Endothelial cell of umbilical vein (primary cell): ENCODE data around the gene P2RY2. TPM values are rescaled to one million over a fixed set of nuclear protein-coding genes. Genes with fewer than 3 reads are reported as not detected.

Source experiments
- BruUV-seq: library from RNA; stranded (reverse); fragments of 400-500 nt; replicated peaks from 2 replicates; lab custom pipeline; 2021; lab: Mats Ljungman, UMichigan
- CTCF ChIA-PET: fragments of 300-600, 350-600 bp; sonication (Branson Sonifier 250); formaldehyde crosslinking; loops from one replicate; lab custom pipeline; 2021; ENCODE audit warnings: antibody characterized with exemption, inconsistent platforms; lab: Charles Lee
- POLR2A ChIA-PET: fragments of 300-600, 350-600 bp; sonication (Branson Sonifier 250); formaldehyde crosslinking; loops from one replicate; lab custom pipeline; 2021; ENCODE audit warnings: antibody characterized with exemption, inconsistent platforms; lab: Charles Lee
- DNase-seq: peaks from one replicate; pipeline ENCODE4 v3.0.0-alpha.2; 2011; ENCODE audit warnings: low read depth, low spot score
- FAIRE-seq: peaks from 2 replicates; lab custom pipeline; 2011; peaks lifted over from hg19 to GRCh38; lab: Jason Lieb, UNC
- H2AFZ ChIP-seq: 2 replicates; pipeline ENCODE4 v1.6.0; 2012; ENCODE audit warnings: low read depth, low read length, control low read depth, inconsistent platforms
- H3K27ac ChIP-seq: 2 replicates; pipeline ENCODE4 v1.5.1; 2011; ENCODE audit warnings: low read depth, mild to moderate bottlenecking, control low read depth, low read length, moderate library complexity; ENCODE audit not compliant: insufficient read depth
- H3K27me3 ChIP-seq, 2 experiments: 2 replicates each; pipeline versions ENCODE4 v1.6.0 to v1.6.1; 2011; ENCODE audit warnings: low read length in 2 of 2, mixed read lengths in 1 of 2; ENCODE audit not compliant: control insufficient read depth in 2 of 2, insufficient read depth in 2 of 2
- H3K36me3 ChIP-seq, 2 experiments: 2 replicates in 1 of 2; 3 replicates in 1 of 2; pipeline ENCODE4 v1.5.1; 2011; ENCODE audit warnings: low read length in 2 of 2, mild to moderate bottlenecking in 1 of 2, moderate library complexity in 1 of 2; ENCODE audit not compliant: control insufficient read depth in 2 of 2, insufficient read depth in 2 of 2; ENCODE audit errors: extremely low read depth in 1 of 2
- H3K4me1 ChIP-seq: 3 replicates; pipeline ENCODE4 v1.5.1; 2011; ENCODE audit warnings: mild to moderate bottlenecking, low read length; ENCODE audit not compliant: control insufficient read depth, insufficient read depth; ENCODE audit errors: extremely low read depth
- H3K4me2 ChIP-seq: 2 replicates; pipeline ENCODE4 v1.6.1; 2011; ENCODE audit warnings: low read length, control low read depth, mixed read lengths; ENCODE audit not compliant: insufficient read depth
- H3K4me3 ChIP-seq, 3 experiments: fragments of 200-600 bp in 1 of 3; sonication (generic), shearing (Covaris generic) in 1 of 3; replicated peaks in 1 of 3; 2 replicates each; pipeline ENCODE4 v1.5.1; 2011 to 2016; ENCODE audit warnings: control low read depth in 3 of 3, low read length in 3 of 3, mild to moderate bottlenecking in 2 of 3, inconsistent platforms in 1 of 3, low read depth in 1 of 3, moderate library complexity in 1 of 3; ENCODE audit not compliant: insufficient read depth in 1 of 3
- H3K79me2 ChIP-seq: 2 replicates; pipeline ENCODE4 v1.6.0; 2012; ENCODE audit warnings: low read length, inconsistent platforms; ENCODE audit not compliant: control insufficient read depth, insufficient read depth
- H3K9ac ChIP-seq: replicated peaks from 2 replicates; pipeline ENCODE3; 2011; ENCODE audit warnings: low read length, control low read depth; ENCODE audit not compliant: insufficient read depth; ENCODE audit errors: extremely low read depth
- H3K9me1 ChIP-seq: replicated peaks from 3 replicates; pipeline ENCODE4 v1.6.0; 2011; ENCODE audit warnings: mild to moderate bottlenecking, low read length; ENCODE audit not compliant: control insufficient read depth, insufficient read depth; ENCODE audit errors: extremely low read depth
- H3K9me3 ChIP-seq: replicated peaks from 2 replicates; pipeline ENCODE4 v1.5.1; 2012; ENCODE audit warnings: low read length, inconsistent platforms; ENCODE audit not compliant: control insufficient read depth, insufficient read depth
- H4K20me1 ChIP-seq: replicated peaks from 2 replicates; pipeline ENCODE3; 2011; ENCODE audit warnings: mild to moderate bottlenecking, low read length; ENCODE audit not compliant: control insufficient read depth, insufficient read depth; ENCODE audit errors: extremely low read depth
- EZH2 ChIP-seq: IDR thresholded peaks from 2 replicates; pipeline ENCODE4 v1.6.1; 2012; ENCODE audit warnings: borderline replicate concordance, low read depth, mild to moderate bottlenecking, moderate library complexity, low read length, inconsistent platforms; ENCODE audit not compliant: severe bottlenecking
- FOS ChIP-seq: IDR thresholded peaks from 2 replicates; pipeline ENCODE4 v1.6.1; 2011; ENCODE audit warnings: mild to moderate bottlenecking, low read length, moderate library complexity, borderline replicate concordance; ENCODE audit not compliant: insufficient read depth
- GATA2 ChIP-seq: IDR thresholded peaks from 2 replicates; pipeline ENCODE4 v1.7.0; 2011; ENCODE audit warnings: low read depth, mild to moderate bottlenecking, moderate library complexity, mixed read lengths, low read length; ENCODE audit not compliant: insufficient read length, insufficient read depth
- JUN ChIP-seq: IDR thresholded peaks from 2 replicates; pipeline ENCODE4 v1.6.1; 2011; ENCODE audit warnings: borderline replicate concordance, low read depth; ENCODE audit not compliant: insufficient read length, insufficient read depth
- MYC ChIP-seq: IDR thresholded peaks from one replicate; pipeline ENCODE4 v1.6.1; 2011; ENCODE audit warnings: mild to moderate bottlenecking, low read depth, low read length
- POLR2A ChIP-seq: IDR thresholded peaks from 2 replicates; pipeline ENCODE4 v1.6.1; 2012; ENCODE audit warnings: low read depth, mild to moderate bottlenecking, control low read depth, low read length
- POLR2AphosphoS5 ChIP-seq: IDR thresholded peaks from 2 replicates; pipeline ENCODE4 v1.6.1; 2012; ENCODE audit warnings: low read depth, mild to moderate bottlenecking, control low read depth, low read length, moderate library complexity; ENCODE audit not compliant: insufficient read depth
- dilution Hi-C: fragments of 300-500 bp; cut with MboI; formaldehyde crosslinking; loops from one replicate; pipeline ENCODE4 v1.15.0; 2019; ENCODE audit warnings: low sequenced_read_pairs; ENCODE audit not compliant: extremely low pct_ligation_motif_present
- intact Hi-C: fragments of 100-400 bp; cut with micrococcal nuclease; formaldehyde crosslinking; loops from one replicate; pipeline ENCODE4 v1.10.0; 2022
- polyA plus RNA-seq, 4 experiments: library from polyadenylated mRNA; depleted of rRNA in 3 of 4; stranded (reverse) in 3 of 4; unstranded in 1 of 4; fragments of >200 nt; gene quantifications; 2 replicates each; pipeline versions ENCODE4 v1.2.1 to v1.2.3, GENCODE V29; 2011 to 2012; ENCODE audit warnings: missing spikeins in 1 of 4
- total RNA-seq: library from RNA; stranded (reverse); gene quantifications from 2 replicates; pipeline ENCODE4 v1.2.3, GENCODE V29; 2021
- TF ChIP-seq, protein P1 (sequence below): IDR thresholded peaks from 2 replicates; pipeline ENCODE4 v1.6.1; 2011; ENCODE audit not compliant: insufficient read depth, insufficient read length
- TF ChIP-seq, protein P2 (sequence below), 2 donors: IDR thresholded peaks; 1 replicate in 1 of 2; 2 replicates in 1 of 2; pipeline ENCODE4 v1.5.1; 2011; ENCODE audit warnings: low read length in 2 of 2, mild to moderate bottlenecking in 2 of 2, moderate library complexity in 2 of 2, control low read depth in 1 of 2, inconsistent platforms in 1 of 2, low read depth in 1 of 2; ENCODE audit not compliant: insufficient read depth in 1 of 2; ENCODE audit errors: extremely low read depth in 1 of 2

Gene P2RY2
- total and polyA plus RNA-seq, 2 donors (not counting 3 experiments of a cell fraction or from before 2014, with no cell fraction given): 4.8 to 5.6 TPM

- Histone ChIP-seq H3K9me3 (no peaks in the 10 kb centered on the region), H3K27me3 (no peaks in the 10 kb centered on the region), H4K20me1 (no peaks in the 10 kb centered on the region), H3K4me2 (no peak overlapping the region), H2AFZ (no peak overlapping the region), H3K36me3 (no peaks in the 10 kb centered on the region), H3K4me3 (no peak overlapping the region), H3K4me1 (peaks cover 12% of the 10 kb centered on the region), H3K27ac (no peak overlapping the region), H3K9me1 (no peaks in the 10 kb centered on the region), H3K79me2 (no peaks in the 10 kb centered on the region), H3K9ac (no peak overlapping the region)
- dilution Hi-C loops: no loop called here
- ChIA-PET CTCF (interaction anchor here (1.0 to 2.3 kb wide), 5 partner anchors 49 to 96 kb away, joined by 3 to 14 read pairs (median 8); no protein-coding TSS in a partner anchor), POLR2A (no interaction called here)
- BruUV-seq: no TSS peak
- TF ChIP-seq JUN (no peak), POLR2A (no peak), EZH2 (no peak), GATA2 (no peak), FOS (no peak), POLR2AphosphoS5 (no peak), MYC (no peak)
- TF ChIP-seq, protein P1, sequence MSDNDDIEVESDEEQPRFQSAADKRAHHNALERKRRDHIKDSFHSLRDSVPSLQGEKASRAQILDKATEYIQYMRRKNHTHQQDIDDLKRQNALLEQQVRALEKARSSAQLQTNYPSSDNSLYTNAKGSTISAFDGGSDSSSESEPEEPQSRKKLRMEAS: no peak
- TF ChIP-seq, protein P2, sequence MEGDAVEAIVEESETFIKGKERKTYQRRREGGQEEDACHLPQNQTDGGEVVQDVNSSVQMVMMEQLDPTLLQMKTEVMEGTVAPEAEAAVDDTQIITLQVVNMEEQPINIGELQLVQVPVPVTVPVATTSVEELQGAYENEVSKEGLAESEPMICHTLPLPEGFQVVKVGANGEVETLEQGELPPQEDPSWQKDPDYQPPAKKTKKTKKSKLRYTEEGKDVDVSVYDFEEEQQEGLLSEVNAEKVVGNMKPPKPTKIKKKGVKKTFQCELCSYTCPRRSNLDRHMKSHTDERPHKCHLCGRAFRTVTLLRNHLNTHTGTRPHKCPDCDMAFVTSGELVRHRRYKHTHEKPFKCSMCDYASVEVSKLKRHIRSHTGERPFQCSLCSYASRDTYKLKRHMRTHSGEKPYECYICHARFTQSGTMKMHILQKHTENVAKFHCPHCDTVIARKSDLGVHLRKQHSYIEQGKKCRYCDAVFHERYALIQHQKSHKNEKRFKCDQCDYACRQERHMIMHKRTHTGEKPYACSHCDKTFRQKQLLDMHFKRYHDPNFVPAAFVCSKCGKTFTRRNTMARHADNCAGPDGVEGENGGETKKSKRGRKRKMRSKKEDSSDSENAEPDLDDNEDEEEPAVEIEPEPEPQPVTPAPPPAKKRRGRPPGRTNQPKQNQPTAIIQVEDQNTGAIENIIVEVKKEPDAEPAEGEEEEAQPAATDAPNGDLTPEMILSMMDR (IDR thresholded peaks at IDR 0.05; ENCODE audit: extremely low read depth in 1 of 2, insufficient read depth in 1 of 2, low read depth in 1 of 2, low read length in 2 of 2): no peak
- intact Hi-C loops: loop anchor here (1.0 kb wide), 1 partner anchor 154 kb away; no protein-coding TSS in a partner anchor
- no peak for FAIRE-seq
- DNase-seq: no peak
Measured at GRCh38 chr11:73239571-73240189, 21.6 kb downstream of the P2RY2 start.
